K562 (cell line): ENCODE data around the gene SLC32A1. TPM values are rescaled to one million over a fixed set of nuclear protein-coding genes. Genes with fewer than 3 reads are reported as not detected.

Experiments used
- ATAC-seq: fragments of 200-7000 bp; cut with Tn5 transposase; 3 replicates; pipeline ENCODE4 v1.9.1; 2020; ENCODE audit warnings: moderate library complexity
- BruUV-seq: library from RNA; stranded (reverse); fragments of 400-500 nt; replicated peaks from 2 replicates; lab custom pipeline; 2021; lab: Mats Ljungman, UMichigan
- CTCF ChIA-PET: fragments of 300-600 bp; formaldehyde crosslinking; extraction: SDS; loops from one replicate; lab custom pipeline; 2021; ENCODE audit warnings: low intra/inter-chr PET ratio; lab: Yijun Ruan, JAX
- POLR2A ChIA-PET: fragments of 300-600, 350-650 bp; sonication (Branson Sonifier 250); formaldehyde crosslinking; extraction: SDS; loops from one replicate; lab custom pipeline; 2021; ENCODE audit warnings: antibody characterized with exemption, inconsistent platforms; lab: Yijun Ruan, JAX
- DNase-seq, 4 experiments: peaks; one replicate each; pipeline versions ENCODE4 v3.0.0 to v3.0.0-alpha.2; 2011 to 2018; ENCODE audit warnings: low spot score in 3 of 4, mixed read lengths in 3 of 4; ENCODE audit errors: extremely low read depth in 1 of 4
- FAIRE-seq: peaks from 2 replicates; lab custom pipeline; 2011; peaks lifted over from hg19 to GRCh38; lab: Jason Lieb, UNC
- H2AFZ ChIP-seq: 2 replicates; pipeline ENCODE4 v1.6.0; 2011; ENCODE audit warnings: low read depth, low read length, control low read depth, inconsistent platforms
- H3K27ac ChIP-seq: fragments of 200-600 bp; 3 replicates; pipeline ENCODE4 v1.8.0; 2011; ENCODE audit warnings: low read depth, mild to moderate bottlenecking, control low read depth, inconsistent platforms, low read length, moderate library complexity, mixed read lengths; ENCODE audit errors: extremely low read depth
- H3K27me3 ChIP-seq, 2 experiments: fragments of 300-600 bp in 1 of 2; 2 replicates in 1 of 2; 3 replicates in 1 of 2; pipeline versions ENCODE4 v1.6.0 to v1.8.0; 2011; ENCODE audit warnings: inconsistent platforms in 2 of 2, low read length in 2 of 2, mild to moderate bottlenecking in 1 of 2, mixed read lengths in 1 of 2, moderate library complexity in 1 of 2; ENCODE audit not compliant: control insufficient read depth in 2 of 2, insufficient read depth in 2 of 2
- H3K36me3 ChIP-seq: fragments of 300-600 bp; 3 replicates; pipeline ENCODE4 v1.8.0; 2011; ENCODE audit warnings: mild to moderate bottlenecking, low read length, inconsistent platforms; ENCODE audit not compliant: control insufficient read depth, insufficient read depth
- H3K4me1 ChIP-seq, 2 experiments: fragments of 200-600 bp in 1 of 2; replicated peaks in 1 of 2; 2 replicates in 1 of 2; 3 replicates in 1 of 2; pipeline versions ENCODE4 v1.5.1 to v1.8.0; 2011; ENCODE audit warnings: inconsistent platforms in 2 of 2, low read length in 2 of 2, mild to moderate bottlenecking in 1 of 2, mixed read lengths in 1 of 2, moderate library complexity in 1 of 2; ENCODE audit not compliant: control insufficient read depth in 2 of 2, insufficient read depth in 2 of 2
- H3K4me2 ChIP-seq: 2 replicates; pipeline ENCODE4 v1.6.1; 2011; ENCODE audit warnings: low read length, control low read depth, inconsistent platforms, mixed read lengths; ENCODE audit not compliant: insufficient read depth
- H3K4me3 ChIP-seq: fragments of 200-600 bp; sonication (generic), shearing (Covaris generic); 2 replicates; pipeline ENCODE4 v1.5.1; 2016; ENCODE audit warnings: control low read depth, inconsistent platforms
- H3K79me2 ChIP-seq: fragments of 200-600 bp; 3 replicates; pipeline ENCODE4 v1.8.0; 2011; ENCODE audit warnings: low read length, inconsistent platforms; ENCODE audit not compliant: control insufficient read depth, insufficient read depth
- H3K9ac ChIP-seq, 2 experiments: 2 replicates each; pipeline versions ENCODE4 v1.6.0 to v1.6.1; 2011; ENCODE audit warnings: low read depth in 2 of 2, low read length in 2 of 2, control low read depth in 1 of 2, inconsistent platforms in 1 of 2, mild to moderate bottlenecking in 1 of 2, mixed read lengths in 1 of 2; ENCODE audit not compliant: insufficient read depth in 1 of 2
- H3K9me1 ChIP-seq: one replicate; pipeline ENCODE4 v1.6.0; 2011; ENCODE audit warnings: inconsistent platforms, mild to moderate bottlenecking, low read length, moderate library complexity; ENCODE audit not compliant: control insufficient read depth, insufficient read depth
- H3K9me3 ChIP-seq: replicated peaks from 2 replicates; pipeline ENCODE4 v1.5.1; 2011; ENCODE audit warnings: low read depth, low read length, inconsistent platforms; ENCODE audit not compliant: control insufficient read depth, insufficient read depth
- H4K20me1 ChIP-seq: replicated peaks from 2 replicates; pipeline ENCODE4 v1.6.1; 2011; ENCODE audit warnings: low read length, inconsistent platforms, mixed read lengths; ENCODE audit not compliant: control insufficient read depth, insufficient read depth
- EP400 ChIP-seq: fragments of 450-650 bp; IDR thresholded peaks from 2 replicates; pipeline ENCODE4 v1.6.1; 2017; ENCODE audit warnings: antibody characterized with exemption, mild to moderate bottlenecking, moderate library complexity
- ETV1 ChIP-seq: fragments of 450-650 bp; conservative IDR thresholded peaks from 2 replicates; pipeline ENCODE4 v1.6.1; 2016; ENCODE audit warnings: missing genetic modification characterization, control low read depth, low read depth, missing compliant biosample characterization
- PRDM10 ChIP-seq: fragments of 450-650 bp; IDR thresholded peaks from 2 replicates; pipeline ENCODE4 v1.6.1; 2018; ENCODE audit not compliant: partially characterized antibody
- ZNF354B ChIP-seq: fragments of 250-450 bp; sonication (Bioruptor Pico); IDR thresholded peaks from 2 replicates; pipeline ENCODE4 v1.4.0; 2020
- ZSCAN29 ChIP-seq: fragments of 450-650 bp; IDR thresholded peaks from 2 replicates; pipeline ENCODE4 v1.6.1; 2017
- WGBS: fragments of 100-300 bp; shearing (Covaris generic); methylation state at CpG from one replicate; pipeline ENCODE4 v1.1.6; 2016; ENCODE audit warnings: low coverage, mixed read lengths; ENCODE audit not compliant: insufficient coverage; ENCODE audit errors: missing lambda C conversion rate; 5-methylcytosine and 5-hydroxymethylcytosine counted together
- in situ Hi-C: fragments of 300-500 bp; cut with MboI; formaldehyde crosslinking; loops from 4 replicates; pipeline ENCODE4 v1.15.0; 2018; ENCODE audit warnings: inconsistent platforms, mixed read lengths
- intact Hi-C: fragments of 100-400 bp; cut with micrococcal nuclease; formaldehyde crosslinking; loops from 2 replicates; pipeline ENCODE4 v1.14.2; 2022
- polyA plus RNA-seq, 8 experiments: library from polyadenylated mRNA; depleted of rRNA in 4 of 8; stranded (reverse) in 5 of 8; unstranded in 3 of 8; fragments of >200 nt; fragmentation: Nextera tagmentation in 2 of 8; fragmentation: Illumina TruSeq in 1 of 8; extraction: Ambion mirVana in 2 of 8; extraction: Trizol in 1 of 8; gene quantifications; 2 replicates each; pipeline versions ENCODE4 v1.2.1 to v1.2.3, GENCODE V29; 2011 to 2014; ENCODE audit warnings: inconsistent platforms in 1 of 8, missing spikeins in 1 of 8
- total RNA-seq, 7 experiments: library from RNA; depleted of rRNA in 6 of 7; stranded (reverse); fragments of >200 nt in 6 of 7; fragmentation: Illumina TruSeq in 2 of 7; extraction: Trizol in 2 of 7; gene quantifications; 2 replicates each; pipeline versions ENCODE4 v1.2.1 to v1.2.3, GENCODE V29; 2011 to 2021; ENCODE audit warnings: low replicate concordance in 1 of 7

SLC32A1 gene
- total and polyA plus RNA-seq, 9 of the 15 experiments (the other 6 are each of a cell fraction or from before 2014, with no cell fraction given) = not detected

GRCh38 chr20:38676576-38676975 lies 47.7 kb upstream of the SLC32A1 start:
- Histone ChIP-seq H3K27ac (no peak overlapping the region), H3K4me3 (no peak overlapping the region), H4K20me1 (no peaks in the 10 kb centered on the region), H3K27me3 (no peaks in the 10 kb centered on the region), H3K9me1 (no peaks in the 10 kb centered on the region), H3K9me3 (no peaks in the 10 kb centered on the region), H3K79me2 (no peaks in the 10 kb centered on the region), H3K36me3 (no peaks in the 10 kb centered on the region), H3K4me2 (no peak overlapping the region), H3K9ac (no peak overlapping the region), H2AFZ (no peak overlapping the region)
- WGBS = 16% methylated on average over 5 of the region's 5 CpGs
- no peak for FAIRE-seq
- no peak for DNase-seq
- POLR2A ChIA-PET = no interaction called here
- CTCF ChIA-PET = no interaction called here
- intact Hi-C loops = no loop called here
- no peak for ATAC-seq
- TF ChIP-seq ETV1 (tag) (no peak), ZSCAN29 (no peak), ZNF354B (CRISPR knock-in tag) (no peak), EP400 (no peak), PRDM10 (no peak)
- TF ChIP-seq, all 486 proteins: peak for 0
- H3K4me1 ChIP-seq = peaks cover 4 to 14% of the 10 kb centered on the region in 2 experiments; a peak in 4 of 5 replicates
- BruUV-seq = no TSS peak
- in situ Hi-C loops = no loop called here
